Measurements from ENCODE around the gene CHIA.

Gene CHIA

GRCh38 chr1:111251570-111251969, 39.1 kb upstream of the CHIA start:
- DNase-seq (ENCODE audit: low read depth, low spot score) = no peak
- no peak for TF ChIP-seq CTCF (IDR thresholded peaks at IDR 0.05; ENCODE audit: insufficient read depth, low read length, missing control alignments)
- CTCF ChIA-PET = no interaction called here
- POLR2A ChIA-PET = no interaction called here
- H3K4me3 ChIP-seq (ENCODE audit: low read depth, low read length) = no peak overlapping the region

GRCh38 chr1:111252786-111253185, 37.9 kb upstream of the CHIA start:
- no peak for DNase-seq (ENCODE audit: low read depth, low spot score)
- H3K4me3 ChIP-seq (ENCODE audit: low read depth, low read length) = no peak overlapping the region
- ChIA-PET POLR2A (no interaction called here), CTCF (no interaction called here)
- no peak for TF ChIP-seq CTCF (IDR thresholded peaks at IDR 0.05; ENCODE audit: insufficient read depth, low read length, missing control alignments)

- CTCF ChIA-PET = no interaction called here
- DNase-seq (ENCODE audit: low read depth, low spot score) = no peak
- TF ChIP-seq CTCF (IDR thresholded peaks at IDR 0.05; ENCODE audit: insufficient read depth, low read length, missing control alignments) = no peak
- POLR2A ChIA-PET = no interaction called here
- H3K4me3 ChIP-seq (ENCODE audit: low read depth, low read length) = no peak overlapping the region
Observed at GRCh38 chr1:111253876-111254275, 36.8 kb upstream of the CHIA start.

- ChIA-PET CTCF (interaction anchor here (0.8 kb wide), 1 partner anchor 34 kb away, joined by 3 read pairs; no protein-coding TSS in a partner anchor), POLR2A (no interaction called here)
- TF ChIP-seq CTCF (IDR thresholded peaks at IDR 0.05; ENCODE audit: insufficient read depth, low read length, missing control alignments) = no peak
- H3K4me3 ChIP-seq (ENCODE audit: low read depth, low read length) = no peak overlapping the region
- DNase-seq (ENCODE audit: low read depth, low spot score) = no peak
Observed at GRCh38 chr1:111256988-111257658, 33.5 kb upstream of the CHIA start.

- POLR2A ChIA-PET = no interaction called here
- DNase-seq (ENCODE audit: low read depth, low spot score) = no peak
- CTCF ChIA-PET = no interaction called here
- no peak overlapping the region for H3K4me3 ChIP-seq (ENCODE audit: low read depth, low read length)
- TF ChIP-seq CTCF (IDR thresholded peaks at IDR 0.05; ENCODE audit: insufficient read depth, low read length, missing control alignments) = no peak
Observed at GRCh38 chr1:111267801-111268508, 22.7 kb upstream of the CHIA start.

- no peak overlapping the region for H3K4me3 ChIP-seq (ENCODE audit: low read depth, low read length)
- ChIA-PET POLR2A (no interaction called here), CTCF (no interaction called here)
Observed at GRCh38 chr1:111269825-111270406, 20.7 kb upstream of the CHIA start.

More at GRCh38 chr1:111269825-111270406, 20.7 kb upstream of the CHIA start:
- no peak for TF ChIP-seq CTCF (IDR thresholded peaks at IDR 0.05; ENCODE audit: insufficient read depth, low read length, missing control alignments)
- no peak for DNase-seq (ENCODE audit: low read depth, low spot score)
